Stimulated activated CD8-positive, alpha-beta memory T cell treated with anti-CD3 and anti-CD28 coated beads, Interleukin-2, amount 100 ng/mL, for 1 hour (primary cell): ENCODE data around the gene RHOXF2.

Experiments
- DNase-seq, 2 donors: peaks; one replicate each; pipeline ENCODE4 v3.0.0-alpha.2; 2020; ENCODE audit warnings: low read depth in 2 of 2

The RHOXF2 gene

GRCh38 chrX:120200851-120201250, 42.4 kb downstream of the RHOXF2 start:
- no peak for DNase-seq

GRCh38 chrX:120205816-120206753, 47.7 kb downstream of the RHOXF2 start:
- no peak for DNase-seq

GRCh38 chrX:120207009-120207605, 48.7 kb downstream of the RHOXF2 start:
- DNase-seq = no peak

GRCh38 chrX:120213438-120214265, 55.2 kb downstream of the RHOXF2 start:
- peak; percentile 20 to 23 for DNase-seq
